ENCODE results near the gene DMD.

The DMD gene

DNA sequence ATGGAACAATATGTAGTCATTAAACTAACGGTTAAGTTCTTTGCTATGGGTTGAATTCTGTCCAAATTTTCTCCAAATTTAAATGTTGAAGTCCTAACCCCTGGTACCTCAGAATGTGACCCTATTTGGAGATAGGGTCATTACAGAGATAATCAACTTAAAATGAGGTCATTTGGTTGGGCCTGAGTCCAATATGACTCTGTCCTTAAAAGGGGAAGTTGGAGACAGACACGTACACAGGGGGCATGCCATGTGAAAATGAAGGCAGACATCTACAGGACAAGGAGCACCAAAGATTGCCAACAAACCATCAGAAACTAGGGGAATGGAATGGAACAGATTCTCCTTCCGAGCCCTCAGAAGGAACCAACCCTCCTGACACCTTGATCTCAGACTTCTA, 1647.6 kb downstream of the DMD start:
- no peak for DNase-seq

DNA sequence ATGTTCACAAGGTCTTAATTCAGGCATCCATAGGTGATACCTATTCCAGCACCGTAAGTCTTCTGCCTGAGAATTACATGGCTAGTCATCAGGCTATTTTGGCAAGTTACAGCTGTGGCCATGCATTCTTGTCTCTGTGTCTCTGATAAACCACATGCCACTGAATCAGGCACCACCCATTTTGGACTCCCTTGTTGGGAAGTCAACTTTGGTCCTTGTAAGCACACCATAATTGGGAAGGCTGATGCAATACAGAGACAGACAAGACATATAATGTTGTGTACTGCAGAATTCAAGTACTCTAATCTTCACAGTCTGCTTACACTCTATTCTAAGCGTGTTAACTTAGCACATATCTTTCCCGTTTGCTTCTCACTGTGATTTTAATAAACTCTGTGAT, 1655.8 kb downstream of the DMD start:
- DNase-seq, result peak; percentile 66

DNA sequence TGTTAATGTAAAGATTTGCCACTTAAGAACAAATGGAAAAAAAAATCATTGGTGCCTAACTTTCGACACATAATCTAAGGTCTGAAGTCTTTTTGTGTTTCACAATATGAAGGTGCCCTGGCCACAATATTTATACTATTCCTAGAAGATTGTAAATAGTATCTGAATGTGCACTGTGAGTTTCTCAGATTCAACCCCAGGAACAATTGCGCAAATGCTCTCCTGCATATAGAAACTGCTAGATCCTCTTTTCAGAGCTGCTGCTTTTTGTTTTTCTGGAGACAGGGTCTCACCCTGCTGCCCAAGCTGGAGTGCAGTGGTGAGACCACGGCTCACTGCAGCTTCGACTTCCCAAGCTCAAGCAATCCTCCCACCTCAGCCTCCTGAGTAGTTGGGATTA, 1659.4 kb downstream of the DMD start:
- DNase-seq, result no peak

DNA sequence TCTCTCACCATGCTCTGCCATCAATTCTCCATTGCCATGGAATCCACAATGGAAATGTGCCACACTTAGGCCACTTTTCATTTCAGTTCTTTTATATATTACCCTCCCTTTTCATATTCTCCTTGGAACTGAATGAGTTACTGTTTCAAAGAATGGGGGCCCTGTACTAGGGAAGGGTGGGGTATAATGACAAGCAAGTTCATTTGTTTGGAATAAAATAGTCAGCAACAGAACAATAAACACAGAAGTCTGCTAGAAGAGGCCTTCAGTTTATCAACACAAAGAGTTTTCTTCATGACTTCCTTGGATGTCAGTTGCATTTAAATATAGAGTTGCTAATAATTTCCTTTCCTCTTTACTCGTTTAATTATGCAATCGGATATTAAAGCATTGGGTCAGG, 1661.2 kb downstream of the DMD start:
- no peak for DNase-seq

DNA sequence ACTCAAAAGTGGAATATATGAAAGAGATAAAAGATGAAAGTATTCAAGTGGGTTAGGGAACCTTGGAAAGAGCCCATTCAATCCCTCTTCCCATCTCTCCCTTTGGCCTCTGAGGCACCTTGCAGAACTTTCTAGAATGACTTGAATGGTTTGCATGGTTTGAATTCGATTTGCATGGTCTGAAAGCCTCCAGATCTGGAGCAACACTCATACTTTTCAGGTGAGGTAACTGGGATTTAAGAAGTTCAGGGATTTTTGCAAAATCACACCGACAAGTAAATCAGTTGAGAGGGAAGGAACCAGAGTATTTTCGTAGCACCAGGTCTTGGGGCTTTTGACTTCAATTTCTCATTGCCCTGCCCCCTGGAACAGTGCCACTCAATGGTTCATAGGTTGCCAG, 1663.5 kb downstream of the DMD start:
- peak; percentile 37 for DNase-seq

DNA sequence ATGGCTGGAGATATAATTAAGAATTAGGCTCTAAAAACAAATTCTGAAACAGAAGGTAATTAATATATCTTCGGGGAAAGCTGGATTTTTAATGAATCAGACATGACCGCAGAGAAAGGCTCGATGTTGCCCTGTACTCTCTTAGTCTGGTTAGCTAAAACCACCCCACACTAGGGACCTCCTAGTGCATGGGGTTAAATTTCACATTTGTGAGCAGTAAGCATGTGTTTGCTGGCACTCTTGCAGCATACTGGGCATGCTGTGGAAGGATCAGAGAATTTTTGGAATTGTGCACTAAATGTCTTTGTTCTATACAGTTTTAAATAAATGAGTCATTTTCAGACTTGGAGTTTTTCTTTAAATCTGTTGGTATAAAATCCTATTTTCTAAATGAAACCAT, 1663.9 kb downstream of the DMD start:
- peak; percentile 74 for DNase-seq

DNA sequence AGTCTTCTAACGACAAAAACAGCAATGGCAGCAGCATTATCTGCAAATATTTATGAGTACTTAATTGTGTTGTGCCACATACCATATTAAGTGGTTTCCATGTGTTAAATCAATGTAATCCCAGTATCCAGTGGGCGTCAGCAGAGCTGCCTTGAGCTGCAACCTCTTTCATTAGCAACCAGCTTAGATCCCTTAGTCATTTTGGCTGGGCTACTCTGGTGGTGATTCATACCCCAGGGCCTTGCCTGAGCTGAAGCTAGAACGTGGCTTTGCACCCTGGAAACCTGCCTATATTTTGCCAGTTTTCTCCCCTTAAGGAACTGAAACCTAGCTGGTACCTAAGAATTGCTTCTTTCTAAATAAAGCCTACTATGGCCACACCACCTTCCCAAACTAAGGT, 1665.2 kb downstream of the DMD start:
- peak; percentile 84 for DNase-seq

DNA sequence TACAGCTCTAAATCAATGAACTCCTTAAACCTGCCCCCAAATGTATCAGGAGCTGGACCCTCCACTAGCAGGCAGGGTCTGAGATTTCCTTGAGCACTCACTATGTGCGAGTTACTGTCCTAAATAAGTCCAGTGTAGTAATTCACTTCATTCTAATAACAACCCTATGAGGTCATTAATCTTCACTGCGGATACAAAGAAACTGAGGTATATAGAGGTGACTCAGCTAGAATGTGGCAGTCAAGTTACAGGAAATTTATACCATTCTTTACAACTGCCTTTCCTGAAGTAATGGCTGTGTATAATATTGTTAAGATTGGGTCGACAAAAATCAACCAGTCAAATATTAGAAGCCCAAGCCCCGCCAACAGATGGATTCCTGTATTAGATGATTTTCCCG, 1665.6 kb downstream of the DMD start:
- DNase-seq, result peak; percentile 36

DNA sequence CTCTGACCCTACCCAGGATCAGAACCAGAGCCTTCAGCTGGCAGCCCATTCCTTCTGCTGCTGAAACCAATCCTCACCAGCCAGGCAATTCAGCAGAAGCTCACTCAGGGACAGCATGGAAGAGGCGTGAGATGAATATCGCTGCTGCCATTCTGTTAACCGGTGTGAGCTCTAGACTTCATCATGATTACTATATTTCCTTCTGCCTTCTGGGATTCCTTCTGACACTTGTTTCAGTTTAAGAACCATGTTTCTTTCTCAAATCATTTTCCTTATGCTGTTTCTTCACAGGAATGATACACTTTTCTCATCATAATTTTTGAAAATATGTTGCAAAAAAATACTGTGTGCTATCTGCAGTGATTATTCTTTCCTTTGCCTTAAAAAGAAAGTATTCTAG, 1666.2 kb downstream of the DMD start:
- no peak for DNase-seq

DNA sequence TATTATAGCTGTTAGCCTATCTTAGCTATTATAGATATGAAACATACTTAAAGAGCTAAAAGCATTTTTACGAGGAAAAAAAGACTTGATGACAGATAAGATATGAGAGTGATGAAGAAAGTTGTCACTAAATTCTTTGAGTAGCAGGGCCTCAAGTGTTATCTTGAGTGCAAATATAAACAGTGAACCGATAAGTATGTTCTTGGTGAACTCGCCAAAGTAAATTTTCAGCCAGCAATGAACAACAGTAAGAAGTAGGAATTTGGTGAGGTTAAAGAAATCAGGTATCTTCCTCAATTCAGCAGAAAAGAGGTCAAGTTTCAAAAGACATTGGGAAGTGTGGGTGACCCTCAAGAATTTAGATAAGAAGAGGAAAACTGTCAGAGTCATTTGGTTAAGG, 1667.7 kb downstream of the DMD start:
- no peak for DNase-seq

DNA sequence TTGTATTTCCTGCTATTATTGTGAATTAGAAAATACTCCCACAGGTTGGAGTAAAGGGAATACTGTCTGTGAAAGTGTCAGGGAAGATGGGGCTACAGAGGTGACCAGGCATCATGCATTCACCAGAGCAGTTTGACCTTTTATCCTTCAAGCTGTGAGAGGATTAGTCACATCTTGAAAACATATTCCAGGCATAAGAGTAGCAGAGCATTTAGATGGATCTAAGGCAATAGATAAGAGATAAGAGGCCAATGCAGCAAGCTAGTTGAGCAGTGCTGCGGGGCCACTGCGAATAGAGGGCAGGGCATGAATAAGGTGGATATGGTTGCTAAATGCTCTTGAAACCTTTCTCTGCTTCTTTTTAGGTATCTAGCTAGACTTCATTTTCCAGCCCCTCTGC, 1668.8 kb downstream of the DMD start:
- no peak for DNase-seq

DNA sequence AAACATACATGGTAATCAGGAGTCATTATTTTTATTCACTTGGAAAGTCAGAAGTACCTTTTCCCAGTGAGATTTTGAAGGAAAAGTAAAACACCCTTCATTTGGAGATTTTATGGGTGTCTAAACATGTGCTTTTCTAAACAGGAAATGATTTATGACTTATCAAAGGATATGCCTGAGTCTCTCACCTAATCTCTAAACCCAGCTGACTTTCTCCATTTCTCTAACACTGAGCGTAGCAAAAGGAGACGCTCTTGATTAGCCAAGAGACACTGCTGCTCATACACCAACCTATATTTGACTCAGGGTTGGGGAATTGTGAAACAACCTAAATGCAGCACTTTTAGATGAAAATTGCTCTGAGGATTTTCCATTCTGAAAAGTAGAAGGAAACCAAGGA, 1671.0 kb downstream of the DMD start:
- DNase-seq, result no peak

DNA sequence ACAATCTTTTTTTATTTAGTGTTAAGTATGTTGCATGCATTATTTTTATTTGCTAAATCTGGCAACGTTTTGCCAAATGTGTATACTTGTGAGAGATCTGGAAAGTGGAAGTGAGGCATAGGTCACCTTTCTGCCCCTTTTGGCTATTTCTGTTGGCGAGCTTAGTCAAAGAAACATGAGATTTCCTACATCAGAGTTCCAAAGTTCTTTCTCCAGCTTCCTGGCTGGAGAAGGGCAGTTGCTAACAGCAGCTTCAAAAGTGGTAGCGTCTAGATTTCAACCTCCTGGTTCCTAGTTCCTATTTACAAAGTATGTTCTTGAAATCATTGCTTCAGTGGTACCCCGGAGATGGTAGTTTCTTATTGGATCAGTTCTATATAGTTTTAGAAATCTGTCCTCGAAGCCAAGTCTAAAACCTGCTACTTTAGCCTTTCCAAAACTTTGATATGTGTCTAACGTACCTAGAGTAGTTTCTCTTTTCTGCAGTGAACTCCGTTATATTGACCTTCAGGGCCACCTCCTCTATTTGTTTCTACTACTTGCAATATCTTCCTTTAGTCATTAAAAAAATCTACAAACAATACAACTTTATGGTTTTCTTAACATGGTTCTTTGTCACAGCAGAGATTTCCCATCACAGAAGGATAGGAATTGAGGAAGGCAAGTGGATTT, 1683.8 kb downstream of the DMD start:
- DNase-seq, result no peak

DNA sequence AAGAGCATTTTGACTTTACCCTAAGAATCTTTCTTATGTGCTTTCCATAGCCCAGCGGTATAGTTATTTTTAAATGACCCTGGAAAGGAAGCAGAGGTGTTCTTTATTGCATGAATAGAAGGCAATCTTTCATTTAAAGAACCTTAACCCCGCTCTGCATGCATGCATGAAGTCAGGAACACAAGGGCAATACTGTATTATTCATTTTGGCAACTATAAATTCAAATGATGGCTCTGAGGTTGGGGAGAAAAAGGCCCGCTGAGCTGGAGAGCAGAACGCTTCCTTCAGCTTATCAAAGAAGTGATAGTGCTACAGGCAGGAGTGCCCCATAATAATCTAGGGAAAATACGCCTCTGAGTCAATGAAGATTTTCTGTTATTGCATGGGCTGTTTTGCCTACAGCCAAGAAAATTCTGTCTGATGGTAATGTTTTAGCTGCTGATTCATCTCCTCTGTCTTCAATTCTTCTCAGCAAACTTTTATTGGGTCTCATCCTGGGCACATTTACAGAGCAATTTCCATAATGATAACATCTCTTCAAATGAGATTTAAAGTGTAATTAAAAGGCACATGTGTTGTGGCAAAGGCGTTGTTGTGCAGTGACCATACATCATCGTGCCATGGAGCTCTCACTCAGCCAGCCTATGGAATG, 1687.3 kb downstream of the DMD start:
- DNase-seq, result peak; percentile 11

DNA sequence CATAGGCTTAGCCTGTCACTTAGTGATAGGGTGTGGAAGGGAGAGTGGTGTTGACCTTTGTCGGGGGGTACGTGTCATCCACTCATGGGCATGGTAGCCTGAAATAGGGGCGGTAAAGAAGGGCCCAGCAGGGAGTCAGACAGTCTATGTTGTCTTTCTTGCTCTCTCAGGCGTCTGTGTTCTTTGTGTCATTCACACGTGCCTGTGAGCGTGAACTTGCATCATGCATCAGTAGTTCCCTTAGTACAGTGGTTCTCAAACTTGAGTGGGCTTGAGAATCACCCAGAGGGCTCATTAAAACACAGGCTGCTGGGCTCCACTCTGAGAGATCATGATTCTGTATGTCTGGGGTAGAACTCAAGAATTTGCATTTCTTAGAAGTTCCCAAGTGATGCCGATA, 1688.6 kb downstream of the DMD start:
- no peak for DNase-seq

DNA sequence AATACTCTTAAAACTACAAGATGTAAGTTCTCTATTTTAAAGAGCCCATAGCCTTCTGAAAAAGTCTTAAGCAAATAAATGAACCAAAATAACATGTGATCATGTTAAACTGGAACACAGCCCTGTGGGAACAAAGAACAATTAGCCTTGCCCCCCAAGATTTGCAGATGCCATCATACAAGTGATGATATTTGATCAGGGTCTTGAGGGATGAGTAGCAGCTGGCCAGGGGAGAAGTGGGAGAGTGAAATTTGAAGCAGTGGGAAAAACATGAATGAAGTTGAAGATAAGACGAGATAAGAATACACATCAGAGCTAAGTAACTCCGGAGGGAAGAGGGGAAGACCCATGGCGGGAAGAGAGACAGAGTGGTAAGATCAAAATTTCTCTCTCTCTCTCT, 1689.4 kb downstream of the DMD start:
- DNase-seq, result no peak

DNA sequence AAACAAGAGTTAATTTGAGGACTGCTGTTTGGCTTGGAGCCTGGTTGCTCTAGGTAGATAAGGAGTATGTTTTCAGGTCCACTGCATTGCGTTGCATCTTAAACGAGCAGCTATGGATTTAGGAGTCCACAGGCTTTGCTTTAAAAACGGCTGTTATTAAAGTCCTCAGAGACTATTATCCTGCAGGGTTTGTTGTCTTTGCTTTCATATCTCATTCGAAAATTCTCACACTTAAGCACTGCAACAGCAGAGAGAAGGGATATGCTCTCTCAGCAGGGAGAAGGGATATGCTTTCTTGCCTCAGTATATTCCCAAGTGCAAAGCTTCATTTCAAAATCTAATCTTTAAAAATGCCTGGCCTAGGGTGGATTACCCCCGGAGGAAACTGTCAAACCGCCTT, 1694.8 kb downstream of the DMD start:
- no peak for DNase-seq

DNA sequence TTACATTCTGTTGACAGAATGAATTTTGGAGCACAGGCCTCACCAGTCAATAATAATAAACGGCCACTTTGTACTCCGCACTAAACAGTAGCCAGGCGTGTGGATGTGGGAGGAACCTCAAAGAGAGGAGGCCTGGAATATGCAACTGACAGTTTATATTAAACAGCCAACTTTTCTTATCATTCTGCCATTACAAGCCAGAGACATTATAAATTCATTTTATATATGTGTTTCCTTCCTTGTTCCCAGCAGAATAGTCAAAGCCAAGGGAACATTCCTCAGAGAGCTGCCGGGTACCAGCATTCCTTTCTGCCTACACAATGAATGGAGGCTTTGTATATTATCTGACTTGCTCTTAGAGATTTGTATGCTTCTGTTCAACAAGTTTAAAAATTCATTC, 1703.0 kb downstream of the DMD start:
- peak; percentile 55 for DNase-seq

DNA sequence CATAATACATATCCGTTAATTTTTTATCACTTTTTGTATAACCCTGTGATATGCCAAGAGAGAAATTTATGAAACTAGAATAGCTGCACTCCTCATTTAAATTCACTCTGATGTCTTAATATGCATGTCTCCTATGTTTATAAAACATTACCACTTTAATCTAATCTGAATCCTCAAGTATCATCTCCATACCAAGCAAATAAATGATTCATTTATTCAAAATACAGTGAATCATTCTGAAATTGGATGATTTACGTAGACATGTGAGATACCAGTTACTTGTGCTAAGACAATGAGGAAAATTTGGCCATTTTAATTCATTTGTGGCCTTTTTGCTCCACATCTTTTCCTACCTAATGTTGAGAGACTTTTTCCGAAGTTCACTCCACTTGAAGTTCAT, 1704.4 kb downstream of the DMD start:
- DNase-seq, result no peak

DNA sequence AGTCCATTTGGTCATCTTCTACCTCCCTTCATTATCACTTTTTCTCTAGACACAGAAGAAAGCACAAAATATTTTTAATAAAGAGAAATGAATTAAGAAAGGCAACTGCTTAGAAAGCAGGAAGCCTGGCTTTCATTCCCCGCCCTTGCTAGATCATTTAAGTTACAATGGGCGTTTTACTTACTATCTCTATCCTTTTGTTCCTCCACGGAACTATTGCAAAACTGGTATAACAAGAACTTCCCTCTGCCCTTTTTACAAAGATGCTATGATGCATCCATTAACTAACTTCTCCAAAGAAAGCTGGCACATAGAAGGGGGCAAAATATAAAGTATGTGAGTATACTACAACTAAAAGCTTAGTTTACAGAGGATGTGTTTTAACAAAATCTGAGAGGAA, 1705.0 kb downstream of the DMD start:
- DNase-seq, result no peak

DNA sequence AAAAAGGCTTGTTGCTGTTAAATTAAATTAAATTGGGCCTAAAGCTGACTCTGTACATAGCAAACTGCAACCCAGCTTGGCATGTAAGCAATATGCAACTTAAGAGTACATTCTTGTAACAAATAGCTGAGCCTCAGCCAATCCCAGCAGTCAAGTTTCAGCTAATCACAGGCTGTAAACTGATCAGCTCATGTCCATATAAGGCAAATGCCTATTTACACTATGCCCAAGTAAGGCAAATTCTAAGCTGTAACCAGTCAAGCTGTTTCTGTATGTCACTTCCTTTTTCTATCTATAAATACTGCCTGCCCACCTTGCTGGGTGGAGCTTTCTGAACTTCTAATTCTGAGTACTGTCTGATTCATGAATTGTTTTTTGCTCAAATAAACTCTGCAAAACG, 1710.4 kb downstream of the DMD start:
- peak; percentile 44 for DNase-seq

DNA sequence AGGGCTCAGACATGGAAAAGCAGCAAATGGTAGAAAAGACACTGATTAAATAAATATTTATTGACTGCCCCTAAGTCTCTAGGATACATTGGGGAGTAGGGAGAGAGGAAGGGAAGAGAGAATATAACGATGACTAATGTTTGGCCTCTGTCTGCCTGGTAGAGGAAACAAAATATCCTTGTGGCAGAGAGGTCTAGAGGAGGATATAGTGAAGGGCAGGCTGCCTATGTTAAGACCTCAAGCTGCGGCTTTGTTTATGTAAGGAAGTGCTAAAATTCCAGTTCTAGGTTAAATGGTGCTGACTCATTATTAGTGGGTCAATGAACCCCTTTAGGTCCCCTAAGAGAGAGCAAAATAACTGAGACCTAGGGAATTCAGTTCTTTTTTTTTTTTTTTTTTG, 1712.2 kb downstream of the DMD start:
- peak; percentile 55 for DNase-seq

DNA sequence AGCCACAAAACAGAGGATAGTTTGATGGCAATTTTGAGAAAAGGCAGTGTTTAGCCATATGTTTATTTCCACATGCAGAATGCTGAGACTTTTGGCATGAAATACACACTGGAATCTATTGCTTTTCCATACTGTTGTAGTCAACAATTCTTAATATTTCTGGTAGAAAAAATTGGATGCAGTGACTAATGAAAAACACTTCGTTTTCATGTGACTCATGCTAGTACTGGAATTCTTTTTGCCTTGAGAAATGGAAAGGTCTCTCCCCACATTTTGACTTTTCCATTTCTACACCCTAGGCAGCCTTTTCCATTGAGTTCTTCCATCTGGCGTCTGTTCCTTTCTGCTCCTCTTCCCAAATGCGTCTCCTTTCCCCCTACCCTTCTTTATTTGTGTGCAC, 1714.3 kb downstream of the DMD start:
- peak; percentile 44 for DNase-seq

DNA sequence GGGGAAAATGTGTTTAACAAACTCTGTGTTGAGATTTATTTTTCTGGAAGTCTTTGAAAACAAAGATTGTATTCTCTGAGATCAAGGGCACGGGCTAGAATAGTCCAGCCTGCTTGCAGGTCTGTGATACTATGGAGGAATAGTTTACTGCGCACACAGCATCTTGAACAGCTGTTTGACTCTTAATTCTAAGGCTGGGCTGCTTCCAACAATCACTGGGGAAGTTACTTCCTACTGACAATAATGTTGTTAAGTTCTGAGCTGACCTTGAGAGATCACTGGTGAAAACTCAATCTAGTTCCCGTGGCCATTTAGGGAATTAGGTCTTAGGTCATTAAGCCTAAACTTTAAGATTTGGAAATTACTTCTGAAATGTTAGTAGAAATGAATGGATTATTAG, 1723.4 kb downstream of the DMD start:
- no peak for DNase-seq

DNA sequence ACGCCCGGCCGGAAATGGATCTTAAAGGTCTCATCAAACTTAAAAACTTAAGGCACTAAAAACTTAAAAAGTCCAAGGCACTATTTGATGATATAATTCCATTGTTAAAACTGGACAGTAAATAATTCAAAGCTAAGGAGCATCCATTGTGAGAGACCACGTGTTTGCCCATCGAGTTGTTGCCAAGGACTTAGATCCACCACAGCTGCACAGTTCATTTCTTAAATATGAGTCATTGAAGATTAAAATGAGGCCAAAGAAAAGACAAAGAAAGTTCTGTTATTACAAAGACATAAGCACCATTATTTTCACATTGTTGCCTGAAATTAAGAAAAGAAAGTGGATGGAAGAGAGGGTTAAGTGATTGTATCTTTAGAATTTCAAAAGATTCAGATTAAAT, 1728.0 kb downstream of the DMD start:
- peak; percentile 68 for DNase-seq
